H1 (cell line): ENCODE results near the gene NLRC5. TPM values are rescaled to one million over a fixed set of nuclear protein-coding genes. Genes with fewer than 3 reads are reported as not detected.

Source experiments
- CTBP2 ChIP-seq: IDR thresholded peaks from 2 replicates; pipeline ENCODE4 v1.7.0; 2011; ENCODE audit warnings: borderline replicate concordance, mild to moderate bottlenecking, moderate library complexity, mixed read lengths, low read length; ENCODE audit not compliant: insufficient read depth, insufficient read length
- E2F6 ChIP-seq: IDR thresholded peaks from 2 replicates; pipeline ENCODE4 v1.6.1; 2012; ENCODE audit warnings: inconsistent platforms
- FOSL1 ChIP-seq: IDR thresholded peaks from 2 replicates; pipeline ENCODE4 v1.6.1; 2011; ENCODE audit warnings: mild to moderate bottlenecking, low read depth, low read length, moderate library complexity; ENCODE audit not compliant: insufficient read depth
- HDAC2 ChIP-seq, 2 experiments: fragments of 300-600 bp in 1 of 2; sonication (generic) in 1 of 2; IDR thresholded peaks; 2 replicates each; pipeline ENCODE4 v1.6.1; 2011 to 2012; ENCODE audit warnings: low read depth in 2 of 2, low read length in 2 of 2, mild to moderate bottlenecking in 2 of 2, moderate library complexity in 2 of 2, borderline replicate concordance in 1 of 2, inconsistent platforms in 1 of 2
- POU5F1 ChIP-seq: IDR thresholded peaks from 2 replicates; pipeline ENCODE4 v1.6.1; 2011; ENCODE audit warnings: low read depth, mild to moderate bottlenecking, low read length, moderate library complexity
- RXRA ChIP-seq: IDR thresholded peaks from 2 replicates; pipeline ENCODE4 v1.6.1; 2011; ENCODE audit warnings: low read depth, mild to moderate bottlenecking, low read length, moderate library complexity; ENCODE audit not compliant: insufficient read depth
- SUZ12 ChIP-seq: fragments of 200-600 bp; sonication (generic); IDR thresholded peaks from 2 replicates; pipeline ENCODE4 v1.6.1; 2012; ENCODE audit warnings: mild to moderate bottlenecking, inconsistent platforms, low read length, moderate library complexity, mixed read lengths
- TAF1 ChIP-seq: IDR thresholded peaks from 2 replicates; pipeline ENCODE4 v1.6.1; 2011; ENCODE audit warnings: mild to moderate bottlenecking, low read depth, low read length
- polyA plus RNA-seq, 7 experiments: library from polyadenylated mRNA; depleted of rRNA in 3 of 7; stranded (reverse) in 5 of 7; unstranded in 2 of 7; fragments of >200 nt in 5 of 7; fragments of 200-250 nt in 2 of 7; gene quantifications; 1 replicate in 5 of 7; 2 replicates in 1 of 7; 4 replicates in 1 of 7; pipeline versions ENCODE4 v1.2.1 to v1.2.3, GENCODE V29; 2011 to 2013; ENCODE audit warnings: missing spikeins in 2 of 7, mixed read lengths in 2 of 7
- total RNA-seq: library from RNA; stranded (reverse); fragmentation: NEBNext Ultra II Directional; extraction: Animal tissue kit (Norgen Biotek cat#: 25700); gene quantifications from 2 replicates; pipeline ENCODE4 v1.2.1, GENCODE V29; 2021

Gene NLRC5
- total and polyA plus RNA-seq, 2 of the 8 experiments (the other 6 are each of a cell fraction or from before 2014, with no cell fraction given), result 2.2 to 3.2 TPM

DNA sequence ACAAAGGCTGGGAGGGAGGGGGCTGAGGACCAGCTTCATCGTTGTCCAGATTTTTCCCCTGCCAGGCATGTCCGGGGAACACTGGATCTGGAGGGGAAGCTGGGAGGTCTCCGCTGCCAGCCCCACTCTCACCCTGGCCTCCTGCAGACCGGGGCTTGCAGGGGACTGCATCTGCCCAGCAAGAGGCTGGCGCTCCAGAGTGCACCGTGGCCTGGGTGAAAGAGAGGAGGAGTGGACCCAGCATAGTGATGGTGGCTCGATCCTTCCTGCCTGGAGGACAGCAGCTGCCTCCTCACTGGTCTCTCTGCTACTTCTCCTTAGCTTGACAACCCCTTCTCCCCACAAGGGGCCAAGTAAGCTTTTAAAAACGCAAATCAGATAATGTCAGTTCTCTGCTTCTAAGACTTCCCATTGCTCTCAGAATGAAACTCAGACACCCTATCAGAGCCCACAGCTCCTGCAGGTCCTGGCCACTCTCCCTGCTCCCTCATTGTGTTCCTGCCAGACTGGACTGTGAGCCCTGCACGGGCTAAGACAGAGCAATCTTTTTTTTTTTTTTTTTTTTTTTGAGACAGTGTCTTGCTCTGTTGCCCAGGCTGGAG, 118.1 kb downstream of the NLRC5 start (continued):
- TF ChIP-seq SUZ12, result no peak
- no peak for TF ChIP-seq POU5F1
- no peak for TF ChIP-seq E2F6
- TF ChIP-seq FOSL1, result no peak
- no peak for TF ChIP-seq HDAC2 (IDR thresholded peaks at IDR 0.05; ENCODE audit: borderline replicate concordance in 1 of 2, low read depth in 2 of 2, low read length in 2 of 2)
- no peak for TF ChIP-seq CTBP2
- no peak for TF ChIP-seq RXRA
- TF ChIP-seq TAF1, result no peak
